Epithelial cell of proximal tubule (primary cell): ENCODE data around the gene FLYWCH2. TPM values are rescaled to one million over a fixed set of nuclear protein-coding genes. Genes with fewer than 3 reads are reported as not detected.
A peak's percentile ranks its signal among the peaks of the same experiment; 100 is the strongest.

Source experiments
- DNase-seq: peaks from one replicate; pipeline ENCODE4 v3.0.0-alpha.2; 2011; ENCODE audit warnings: low read depth
- H3K4me3 ChIP-seq: 2 replicates; pipeline ENCODE4 v1.5.1; 2011; ENCODE audit warnings: low read depth, mild to moderate bottlenecking, low read length
- total RNA-seq: library from RNA; depleted of rRNA; stranded (reverse); fragments of >200 nt; gene quantifications from 2 replicates; pipeline ENCODE4 v1.2.3, GENCODE V29; 2015
- TF ChIP-seq, protein P1 (sequence below): conservative IDR thresholded peaks from 2 replicates; pipeline ENCODE4 v1.5.1; 2012; ENCODE audit warnings: low read depth, mild to moderate bottlenecking, low read length

The FLYWCH2 gene, protein sequence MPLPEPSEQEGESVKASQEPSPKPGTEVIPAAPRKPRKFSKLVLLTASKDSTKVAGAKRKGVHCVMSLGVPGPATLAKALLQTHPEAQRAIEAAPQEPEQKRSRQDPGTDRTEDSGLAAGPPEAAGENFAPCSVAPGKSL
- total RNA-seq = 49.6 and 55.5 TPM in 2 replicates

DNA sequence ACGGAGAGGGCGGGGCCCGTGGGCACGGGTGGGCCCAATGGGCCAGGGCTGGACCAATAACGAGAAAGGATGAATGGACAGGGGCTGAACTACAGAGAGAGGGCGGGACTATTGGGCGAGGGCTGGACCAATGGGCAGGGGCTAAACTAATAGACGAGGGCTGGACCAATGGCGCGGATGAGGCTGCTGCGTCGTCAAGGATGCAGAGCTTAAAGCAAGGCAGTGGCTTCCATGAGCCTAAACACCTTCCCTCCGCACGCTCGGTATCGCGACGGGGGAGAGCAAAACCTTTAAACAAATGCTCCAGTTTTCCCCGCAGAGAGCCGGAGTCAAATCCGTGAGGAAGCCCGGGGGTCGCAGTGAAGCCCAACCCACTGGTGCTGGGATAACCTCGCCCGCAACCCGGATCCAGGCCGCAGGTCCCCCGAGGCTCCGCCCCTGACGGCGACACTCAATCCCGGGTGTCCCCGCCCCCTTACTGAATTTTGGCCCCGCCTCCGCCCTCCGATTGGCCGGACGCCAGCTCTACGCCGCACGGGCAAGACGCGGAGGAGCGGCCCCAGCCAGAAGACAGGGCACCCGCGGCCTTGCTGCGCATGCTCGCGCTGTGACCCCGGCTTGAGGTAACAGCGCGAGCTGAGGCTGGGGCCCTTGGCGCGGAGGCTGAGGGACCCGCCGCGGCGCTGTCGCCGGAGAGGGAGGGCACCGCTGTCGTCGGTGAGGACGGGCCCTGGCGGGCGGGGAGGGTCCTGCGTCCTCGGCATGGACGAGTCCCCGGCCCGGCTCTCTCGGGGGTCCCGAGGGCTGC is at the start of gene FLYWCH2:
TSS of gene FLYWCH2 (plus strand) at position 566 of the 808 bp plus-strand sequence. CDS start 13,235 bp downstream, outside the sequence.
- TF ChIP-seq, protein P1, sequence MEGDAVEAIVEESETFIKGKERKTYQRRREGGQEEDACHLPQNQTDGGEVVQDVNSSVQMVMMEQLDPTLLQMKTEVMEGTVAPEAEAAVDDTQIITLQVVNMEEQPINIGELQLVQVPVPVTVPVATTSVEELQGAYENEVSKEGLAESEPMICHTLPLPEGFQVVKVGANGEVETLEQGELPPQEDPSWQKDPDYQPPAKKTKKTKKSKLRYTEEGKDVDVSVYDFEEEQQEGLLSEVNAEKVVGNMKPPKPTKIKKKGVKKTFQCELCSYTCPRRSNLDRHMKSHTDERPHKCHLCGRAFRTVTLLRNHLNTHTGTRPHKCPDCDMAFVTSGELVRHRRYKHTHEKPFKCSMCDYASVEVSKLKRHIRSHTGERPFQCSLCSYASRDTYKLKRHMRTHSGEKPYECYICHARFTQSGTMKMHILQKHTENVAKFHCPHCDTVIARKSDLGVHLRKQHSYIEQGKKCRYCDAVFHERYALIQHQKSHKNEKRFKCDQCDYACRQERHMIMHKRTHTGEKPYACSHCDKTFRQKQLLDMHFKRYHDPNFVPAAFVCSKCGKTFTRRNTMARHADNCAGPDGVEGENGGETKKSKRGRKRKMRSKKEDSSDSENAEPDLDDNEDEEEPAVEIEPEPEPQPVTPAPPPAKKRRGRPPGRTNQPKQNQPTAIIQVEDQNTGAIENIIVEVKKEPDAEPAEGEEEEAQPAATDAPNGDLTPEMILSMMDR = no peak

DNA sequence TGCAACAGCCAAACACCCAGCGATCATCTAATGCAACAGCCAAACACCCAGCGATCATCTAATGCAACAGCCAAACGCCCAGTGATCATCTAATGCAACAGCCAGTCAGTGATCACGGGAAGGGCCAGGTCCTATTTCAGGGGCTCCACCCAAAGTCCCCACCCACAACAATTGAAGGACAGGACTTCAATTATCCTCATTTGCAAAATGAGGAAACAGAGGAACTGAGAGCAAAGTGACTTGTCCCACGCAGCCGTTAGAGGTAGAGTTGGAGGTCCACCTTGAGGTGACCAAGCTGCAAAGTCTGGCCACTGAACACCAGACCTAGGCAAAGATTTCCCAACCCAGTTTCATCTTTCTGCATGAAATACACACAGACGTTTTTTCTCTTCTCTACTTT is 49.2 kb upstream of the FLYWCH2 start:
- H3K4me3 ChIP-seq = no peak overlapping the region
- DNase-seq = no peak
- TF ChIP-seq, protein P1 = no peak

More for the DNA sequence above, at the start of gene FLYWCH2:
- peak; percentile 92 for DNase-seq
- peak within 1 kb of the TSS; percentile 96 for H3K4me3 ChIP-seq

DNA sequence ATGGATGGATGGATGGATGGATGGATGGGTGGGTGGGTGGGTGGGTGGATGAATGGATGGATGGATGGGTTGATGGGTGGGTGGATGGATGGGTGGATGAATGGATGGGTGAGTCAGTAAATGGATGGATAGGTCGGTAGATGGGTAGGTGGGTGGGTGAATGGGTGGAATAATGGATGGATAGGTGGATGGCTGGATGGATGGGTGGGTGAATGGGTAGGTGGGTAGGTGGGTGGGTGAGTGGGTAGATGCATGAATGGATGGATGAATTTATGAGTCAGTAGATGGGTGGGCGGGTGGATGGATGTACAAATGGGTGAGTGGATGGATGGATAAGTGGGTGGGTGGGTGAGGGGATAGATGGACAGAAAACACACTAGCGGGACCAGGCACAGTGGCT is 48.0 kb upstream of the FLYWCH2 start:
- TF ChIP-seq, protein P1 = no peak
- DNase-seq = no peak
- no peak overlapping the region for H3K4me3 ChIP-seq

DNA sequence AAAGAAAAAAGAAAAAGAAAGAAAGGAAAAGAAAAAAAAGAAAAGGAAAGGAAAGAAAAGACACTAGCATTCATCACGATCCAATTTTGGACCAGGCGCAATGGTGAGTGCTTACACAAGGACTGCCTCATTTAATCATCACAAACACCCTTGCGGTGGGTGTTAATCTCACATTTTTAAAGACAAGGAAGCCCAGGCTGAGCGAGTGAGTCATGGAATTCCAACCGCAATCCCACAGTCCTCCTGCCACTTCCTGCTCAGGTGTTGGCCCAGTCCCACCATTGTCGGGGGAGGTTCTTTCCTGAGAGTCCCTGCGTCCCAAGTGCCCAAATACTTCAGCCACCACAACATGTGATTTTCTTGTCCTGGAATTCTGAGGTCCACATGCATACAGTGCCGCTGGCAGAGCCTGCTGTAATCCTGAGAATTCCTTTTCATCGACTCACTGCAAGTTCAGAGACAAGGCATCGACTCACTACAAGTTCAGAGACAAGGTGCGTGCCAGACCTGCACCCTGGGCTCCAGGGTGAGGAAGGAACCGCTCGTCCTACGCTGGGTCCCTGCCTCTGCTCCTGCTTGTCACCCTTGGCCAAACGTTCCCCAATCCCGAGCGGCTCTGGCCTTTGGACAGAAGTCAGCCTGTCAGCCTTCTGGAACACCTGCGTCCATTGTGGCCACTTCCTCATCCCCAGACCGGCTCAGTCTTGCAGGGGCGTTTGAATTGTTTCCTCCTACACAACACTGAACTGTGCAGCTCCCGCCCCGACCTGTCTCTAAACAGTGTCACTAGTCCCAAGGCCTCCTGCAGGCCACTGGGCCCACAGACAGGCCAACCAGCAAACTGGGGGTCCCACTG is 47.1 kb upstream of the FLYWCH2 start:
- peak; percentile 93 for DNase-seq
- TF ChIP-seq, protein P1 = no peak
- H3K4me3 ChIP-seq = peak overlapping the region; percentile 17

DNA sequence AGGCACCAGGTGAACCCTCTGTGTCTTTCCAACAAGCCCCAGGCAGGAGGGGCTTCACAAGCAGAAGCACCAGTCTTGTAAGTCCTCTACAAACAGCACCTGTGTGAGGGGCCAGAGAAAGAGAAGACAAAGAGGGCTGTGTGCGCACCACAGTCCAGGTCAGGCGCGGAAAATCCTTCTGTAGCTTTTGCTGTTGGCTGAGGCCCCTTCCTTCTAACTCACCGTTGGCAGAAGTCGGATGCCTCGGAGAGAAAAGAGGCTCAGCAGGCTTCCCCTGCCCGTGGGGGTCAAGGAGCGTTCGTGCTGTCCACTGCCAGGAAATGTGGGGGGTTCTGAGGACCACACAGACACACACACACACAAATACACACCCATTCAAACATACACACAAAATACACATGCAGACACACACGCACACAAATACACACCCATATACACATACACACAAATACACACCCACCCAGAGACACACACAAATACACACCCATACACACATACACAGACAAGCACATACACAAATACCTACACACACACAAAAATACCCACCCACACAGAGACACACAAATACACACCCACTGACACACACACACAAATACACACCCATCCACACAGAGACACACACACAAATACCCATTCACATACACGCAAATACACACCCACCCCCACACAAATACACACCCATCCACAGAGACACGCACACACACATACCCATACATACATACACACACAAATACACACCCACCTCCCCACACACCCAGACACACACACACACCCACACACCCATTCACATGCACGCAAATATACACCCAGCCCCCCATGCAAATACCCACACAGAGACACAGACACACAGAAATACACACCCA is 46.1 kb upstream of the FLYWCH2 start:
- TF ChIP-seq, protein P1 = no peak
- no peak overlapping the region for H3K4me3 ChIP-seq
- DNase-seq = no peak

DNA sequence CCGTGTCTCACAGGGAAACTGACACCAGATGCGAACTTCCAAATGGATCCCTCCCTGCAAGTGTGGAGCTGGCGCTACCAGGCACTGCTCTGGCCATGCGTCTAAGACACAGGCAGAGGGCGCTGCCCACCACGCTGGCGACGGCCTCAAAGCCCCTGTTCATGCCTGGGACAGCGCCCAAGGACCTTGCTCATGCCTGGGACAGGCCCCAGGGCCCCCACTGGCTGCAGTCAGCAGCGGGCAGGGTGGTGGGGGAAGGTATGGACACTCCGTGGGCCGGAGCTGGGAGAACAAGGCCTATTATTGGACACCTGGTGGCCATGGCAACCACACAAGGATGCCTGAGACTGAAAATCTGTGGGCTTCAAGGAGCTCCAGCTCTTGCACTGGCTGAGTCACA is 44.1 kb upstream of the FLYWCH2 start:
- no peak overlapping the region for H3K4me3 ChIP-seq
- DNase-seq = no peak
- TF ChIP-seq, protein P1 = peak; percentile 95
